Liver (tissue), 3 donors: Measurements from ENCODE around the gene NTN1.

Experiments
- CTCF ChIP-seq: fragments of 150-350 bp; IDR thresholded peaks from 2 replicates; pipeline ENCODE4 v1.5.1; 2017; ENCODE audit warnings: improper control_type of control experiment, low read depth, low read length; ENCODE audit not compliant: missing input control
- EGR1 ChIP-seq, 2 donors: IDR thresholded peaks; 2 replicates each; pipeline ENCODE4 v1.6.1; 2016 to 2018; ENCODE audit warnings: antibody characterized with exemption in 2 of 2, low read depth in 2 of 2
- GABPA ChIP-seq, 2 donors: IDR thresholded peaks in 1 of 2; conservative IDR thresholded peaks in 1 of 2; 2 replicates each; pipeline ENCODE4 v1.6.1; 2016; ENCODE audit warnings: antibody characterized with exemption in 2 of 2, mild to moderate bottlenecking in 1 of 2, moderate library complexity in 1 of 2
- HNF4G ChIP-seq: IDR thresholded peaks from 2 replicates; pipeline ENCODE4 v1.6.1; 2016; ENCODE audit warnings: antibody characterized with exemption
- JUND ChIP-seq, 2 donors: IDR thresholded peaks; 2 replicates each; pipeline ENCODE4 v1.6.1; 2016; ENCODE audit warnings: antibody characterized with exemption in 2 of 2
- NR2F2 ChIP-seq: IDR thresholded peaks from 2 replicates; pipeline ENCODE4 v1.6.1; 2016; ENCODE audit warnings: antibody characterized with exemption
- RAD21 ChIP-seq, 2 donors: IDR thresholded peaks; 2 replicates each; pipeline ENCODE4 v1.6.1; 2016; ENCODE audit warnings: antibody characterized with exemption in 2 of 2, mild to moderate bottlenecking in 2 of 2
- SP1 ChIP-seq: IDR thresholded peaks from 2 replicates; pipeline ENCODE4 v1.6.1; 2018; ENCODE audit warnings: antibody characterized with exemption, mild to moderate bottlenecking
- TAF1 ChIP-seq: conservative IDR thresholded peaks from 2 replicates; pipeline ENCODE4 v1.6.1; 2016; ENCODE audit warnings: antibody characterized with exemption, mild to moderate bottlenecking
- YY1 ChIP-seq: IDR thresholded peaks from 2 replicates; pipeline ENCODE4 v1.6.1; 2016; ENCODE audit warnings: antibody characterized with exemption, mild to moderate bottlenecking
- TF ChIP-seq, protein P1 (sequence below): IDR thresholded peaks from 2 replicates; pipeline ENCODE4 v1.6.1; 2016; ENCODE audit warnings: antibody characterized with exemption, mild to moderate bottlenecking
- TF ChIP-seq, protein P2 (sequence below): IDR thresholded peaks from 2 replicates; pipeline ENCODE4 v1.6.1; 2016; ENCODE audit warnings: antibody characterized with exemption
- donor health status: healthy.
- donor health status: healthy.

- TF ChIP-seq CTCF, result no peak
- no peak for TF ChIP-seq EGR1 (IDR thresholded peaks at IDR 0.05; ENCODE audit: low read depth in 2 of 2)
- no peak for TF ChIP-seq SP1
- TF ChIP-seq, protein P1, sequence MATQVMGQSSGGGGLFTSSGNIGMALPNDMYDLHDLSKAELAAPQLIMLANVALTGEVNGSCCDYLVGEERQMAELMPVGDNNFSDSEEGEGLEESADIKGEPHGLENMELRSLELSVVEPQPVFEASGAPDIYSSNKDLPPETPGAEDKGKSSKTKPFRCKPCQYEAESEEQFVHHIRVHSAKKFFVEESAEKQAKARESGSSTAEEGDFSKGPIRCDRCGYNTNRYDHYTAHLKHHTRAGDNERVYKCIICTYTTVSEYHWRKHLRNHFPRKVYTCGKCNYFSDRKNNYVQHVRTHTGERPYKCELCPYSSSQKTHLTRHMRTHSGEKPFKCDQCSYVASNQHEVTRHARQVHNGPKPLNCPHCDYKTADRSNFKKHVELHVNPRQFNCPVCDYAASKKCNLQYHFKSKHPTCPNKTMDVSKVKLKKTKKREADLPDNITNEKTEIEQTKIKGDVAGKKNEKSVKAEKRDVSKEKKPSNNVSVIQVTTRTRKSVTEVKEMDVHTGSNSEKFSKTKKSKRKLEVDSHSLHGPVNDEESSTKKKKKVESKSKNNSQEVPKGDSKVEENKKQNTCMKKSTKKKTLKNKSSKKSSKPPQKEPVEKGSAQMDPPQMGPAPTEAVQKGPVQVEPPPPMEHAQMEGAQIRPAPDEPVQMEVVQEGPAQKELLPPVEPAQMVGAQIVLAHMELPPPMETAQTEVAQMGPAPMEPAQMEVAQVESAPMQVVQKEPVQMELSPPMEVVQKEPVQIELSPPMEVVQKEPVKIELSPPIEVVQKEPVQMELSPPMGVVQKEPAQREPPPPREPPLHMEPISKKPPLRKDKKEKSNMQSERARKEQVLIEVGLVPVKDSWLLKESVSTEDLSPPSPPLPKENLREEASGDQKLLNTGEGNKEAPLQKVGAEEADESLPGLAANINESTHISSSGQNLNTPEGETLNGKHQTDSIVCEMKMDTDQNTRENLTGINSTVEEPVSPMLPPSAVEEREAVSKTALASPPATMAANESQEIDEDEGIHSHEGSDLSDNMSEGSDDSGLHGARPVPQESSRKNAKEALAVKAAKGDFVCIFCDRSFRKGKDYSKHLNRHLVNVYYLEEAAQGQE, result no peak
- no peak for TF ChIP-seq RAD21 (IDR thresholded peaks at IDR 0.05)
- TF ChIP-seq YY1, result no peak
- TF ChIP-seq TAF1, result no peak
- TF ChIP-seq NR2F2, result no peak
- no peak for TF ChIP-seq GABPA (IDR thresholded peaks at IDR 0.05 in 1 of 2, conservative IDR thresholded peaks at IDR 0.05 in 1 of 2)
- TF ChIP-seq JUND (IDR thresholded peaks at IDR 0.05), result no peak
- TF ChIP-seq, protein P2, sequence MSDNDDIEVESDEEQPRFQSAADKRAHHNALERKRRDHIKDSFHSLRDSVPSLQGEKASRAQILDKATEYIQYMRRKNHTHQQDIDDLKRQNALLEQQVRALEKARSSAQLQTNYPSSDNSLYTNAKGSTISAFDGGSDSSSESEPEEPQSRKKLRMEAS, result no peak
- TF ChIP-seq HNF4G, result no peak
Observed at GRCh38 chr17:9150446-9151090, 129.3 kb downstream of the NTN1 start.
